RWPE2 (cell line): ENCODE results near the gene AFAP1.

Experiments
- ATAC-seq: fragments of 200-7000 bp; cut with Tn5 transposase; 3 replicates; pipeline ENCODE4 v1.9.1; 2021; ENCODE audit warnings: low read depth
- DNase-seq: peaks from one replicate; pipeline ENCODE4 v3.0.0-alpha.2; 2020; ENCODE audit warnings: low spot score
- H3K27ac ChIP-seq: fragments of 450-650 bp; 2 replicates; pipeline ENCODE4 v1.5.1; 2017; ENCODE audit warnings: mild to moderate bottlenecking; ENCODE audit not compliant: poor library complexity, severe bottlenecking
- H3K27me3 ChIP-seq: fragments of 250-450 bp; sonication (Bioruptor Pico); 2 replicates; pipeline ENCODE4 v1.5.1; 2021; ENCODE audit warnings: mild to moderate bottlenecking, moderate library complexity; ENCODE audit not compliant: insufficient read depth, poor library complexity, severe bottlenecking
- H3K36me3 ChIP-seq: fragments of 250-450 bp; sonication (Bioruptor Pico); 2 replicates; pipeline ENCODE4 v1.5.1; 2020; ENCODE audit warnings: low read depth, mild to moderate bottlenecking, moderate library complexity
- H3K4me1 ChIP-seq: fragments of 250-450 bp; sonication (Bioruptor Pico); 2 replicates; pipeline ENCODE4 v1.5.1; 2021; ENCODE audit warnings: mild to moderate bottlenecking, moderate library complexity; ENCODE audit not compliant: insufficient read depth, poor library complexity, severe bottlenecking
- H3K4me3 ChIP-seq: fragments of 250-450 bp; sonication (Bioruptor Pico); 2 replicates; pipeline ENCODE4 v1.5.1; 2021; ENCODE audit warnings: mild to moderate bottlenecking, moderate library complexity; ENCODE audit not compliant: severe bottlenecking
- H3K9me3 ChIP-seq: fragments of 250-450 bp; sonication (Bioruptor Pico); 2 replicates; pipeline ENCODE4 v1.5.1; 2021; ENCODE audit warnings: mild to moderate bottlenecking, moderate library complexity; ENCODE audit not compliant: severe bottlenecking
- TF ChIP-seq, protein P1 (sequence below): fragments of 450-650 bp; IDR thresholded peaks from one replicate; pipeline ENCODE4 v1.5.1; 2017; ENCODE audit warnings: mild to moderate bottlenecking, moderate library complexity; ENCODE audit not compliant: poor library complexity, severe bottlenecking

Gene AFAP1, protein sequence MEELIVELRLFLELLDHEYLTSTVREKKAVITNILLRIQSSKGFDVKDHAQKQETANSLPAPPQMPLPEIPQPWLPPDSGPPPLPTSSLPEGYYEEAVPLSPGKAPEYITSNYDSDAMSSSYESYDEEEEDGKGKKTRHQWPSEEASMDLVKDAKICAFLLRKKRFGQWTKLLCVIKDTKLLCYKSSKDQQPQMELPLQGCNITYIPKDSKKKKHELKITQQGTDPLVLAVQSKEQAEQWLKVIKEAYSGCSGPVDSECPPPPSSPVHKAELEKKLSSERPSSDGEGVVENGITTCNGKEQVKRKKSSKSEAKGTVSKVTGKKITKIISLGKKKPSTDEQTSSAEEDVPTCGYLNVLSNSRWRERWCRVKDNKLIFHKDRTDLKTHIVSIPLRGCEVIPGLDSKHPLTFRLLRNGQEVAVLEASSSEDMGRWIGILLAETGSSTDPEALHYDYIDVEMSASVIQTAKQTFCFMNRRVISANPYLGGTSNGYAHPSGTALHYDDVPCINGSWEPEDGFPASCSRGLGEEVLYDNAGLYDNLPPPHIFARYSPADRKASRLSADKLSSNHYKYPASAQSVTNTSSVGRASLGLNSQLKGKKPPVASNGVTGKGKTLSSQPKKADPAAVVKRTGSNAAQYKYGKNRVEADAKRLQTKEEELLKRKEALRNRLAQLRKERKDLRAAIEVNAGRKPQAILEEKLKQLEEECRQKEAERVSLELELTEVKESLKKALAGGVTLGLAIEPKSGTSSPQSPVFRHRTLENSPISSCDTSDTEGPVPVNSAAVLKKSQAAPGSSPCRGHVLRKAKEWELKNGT

DNA sequence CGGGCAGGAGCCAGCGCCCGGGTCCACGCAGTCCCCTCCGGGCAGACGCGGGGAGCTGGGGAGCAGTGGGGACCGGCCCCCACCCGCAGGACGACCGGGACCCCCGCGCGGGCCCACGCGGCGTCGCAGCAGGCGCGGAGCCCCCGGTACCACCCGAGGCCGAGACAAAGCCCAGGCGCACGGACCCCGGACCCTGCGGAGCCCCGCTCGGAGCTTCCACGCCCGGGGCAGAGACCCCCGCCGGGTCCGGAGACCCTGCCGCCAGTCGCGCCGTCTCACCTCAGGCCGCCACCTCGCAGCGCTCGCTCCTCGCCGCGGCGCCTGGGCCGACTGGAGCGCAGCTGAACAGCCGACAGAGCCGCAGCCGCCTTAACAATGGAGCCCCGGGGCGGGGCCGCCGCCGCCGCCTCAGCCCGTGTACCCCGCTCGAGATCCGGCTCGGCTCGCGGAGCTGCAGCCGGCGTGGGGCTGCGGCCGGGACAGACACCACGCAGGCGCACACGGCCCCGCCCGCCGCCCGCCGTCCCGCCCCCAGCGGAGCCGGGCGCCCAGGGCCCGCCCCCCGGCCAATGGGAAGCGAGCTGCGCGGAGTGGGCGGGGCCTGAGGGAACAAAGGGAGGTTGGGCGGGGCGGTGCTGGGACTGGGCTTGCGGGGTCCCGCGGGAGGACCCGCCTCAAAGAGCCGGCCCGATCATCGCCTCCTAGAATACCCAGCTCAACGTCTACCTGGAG, at the start of gene AFAP1:
Gene AFAP1 (minus strand): TSS at position 485 of the 732 bp plus-strand sequence. CDS start 67,783 bp downstream, outside the sequence.
- TF ChIP-seq, protein P1, sequence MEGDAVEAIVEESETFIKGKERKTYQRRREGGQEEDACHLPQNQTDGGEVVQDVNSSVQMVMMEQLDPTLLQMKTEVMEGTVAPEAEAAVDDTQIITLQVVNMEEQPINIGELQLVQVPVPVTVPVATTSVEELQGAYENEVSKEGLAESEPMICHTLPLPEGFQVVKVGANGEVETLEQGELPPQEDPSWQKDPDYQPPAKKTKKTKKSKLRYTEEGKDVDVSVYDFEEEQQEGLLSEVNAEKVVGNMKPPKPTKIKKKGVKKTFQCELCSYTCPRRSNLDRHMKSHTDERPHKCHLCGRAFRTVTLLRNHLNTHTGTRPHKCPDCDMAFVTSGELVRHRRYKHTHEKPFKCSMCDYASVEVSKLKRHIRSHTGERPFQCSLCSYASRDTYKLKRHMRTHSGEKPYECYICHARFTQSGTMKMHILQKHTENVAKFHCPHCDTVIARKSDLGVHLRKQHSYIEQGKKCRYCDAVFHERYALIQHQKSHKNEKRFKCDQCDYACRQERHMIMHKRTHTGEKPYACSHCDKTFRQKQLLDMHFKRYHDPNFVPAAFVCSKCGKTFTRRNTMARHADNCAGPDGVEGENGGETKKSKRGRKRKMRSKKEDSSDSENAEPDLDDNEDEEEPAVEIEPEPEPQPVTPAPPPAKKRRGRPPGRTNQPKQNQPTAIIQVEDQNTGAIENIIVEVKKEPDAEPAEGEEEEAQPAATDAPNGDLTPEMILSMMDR = no peak
- Histone ChIP-seq H3K36me3 (no peaks in the 10 kb centered on the region; the same call in 1 of the 2 replicates), H3K4me3 (peak within 1 kb of the TSS; percentile 87), H3K27ac (peak within 1 kb of the TSS; percentile 71), H3K9me3 (no peaks in the 10 kb centered on the region), H3K4me1 (peaks cover 35% of the 10 kb centered on the region), H3K27me3 (no peaks in the 10 kb centered on the region)
- DNase-seq = peak; percentile 84
- ATAC-seq = peak; percentile 85

DNA sequence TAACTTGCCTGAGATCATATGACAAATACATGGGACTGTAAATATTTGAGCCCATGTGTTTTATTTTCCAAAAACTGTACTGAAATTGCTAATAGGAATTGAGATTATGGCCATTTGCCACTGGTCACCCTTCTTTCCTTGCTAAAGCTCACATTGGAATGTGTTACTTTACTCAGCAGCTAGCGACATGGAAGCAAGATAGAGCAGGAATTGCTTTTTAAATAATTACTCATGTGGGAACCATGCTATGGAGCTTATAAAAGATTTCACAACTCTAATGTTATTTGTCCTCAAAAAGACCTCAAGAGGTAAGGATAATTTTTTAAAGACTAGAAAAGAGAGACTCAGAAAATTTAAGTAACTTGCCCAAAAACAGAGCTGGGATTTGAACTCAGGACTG, 48.8 kb upstream of the AFAP1 start:
- no peaks in the 10 kb centered on the region for H3K36me3 ChIP-seq
- peaks cover 5% of the 10 kb centered on the region for H3K9me3 ChIP-seq
- no peak overlapping the region for H3K4me3 ChIP-seq
- DNase-seq (no peak), ATAC-seq (peak; percentile 61)
- H3K27me3 ChIP-seq = no peaks in the 10 kb centered on the region
- H3K27ac ChIP-seq = peak overlapping the region; percentile 40
- TF ChIP-seq, protein P1 = no peak
- peaks cover 11% of the 10 kb centered on the region for H3K4me1 ChIP-seq

DNA sequence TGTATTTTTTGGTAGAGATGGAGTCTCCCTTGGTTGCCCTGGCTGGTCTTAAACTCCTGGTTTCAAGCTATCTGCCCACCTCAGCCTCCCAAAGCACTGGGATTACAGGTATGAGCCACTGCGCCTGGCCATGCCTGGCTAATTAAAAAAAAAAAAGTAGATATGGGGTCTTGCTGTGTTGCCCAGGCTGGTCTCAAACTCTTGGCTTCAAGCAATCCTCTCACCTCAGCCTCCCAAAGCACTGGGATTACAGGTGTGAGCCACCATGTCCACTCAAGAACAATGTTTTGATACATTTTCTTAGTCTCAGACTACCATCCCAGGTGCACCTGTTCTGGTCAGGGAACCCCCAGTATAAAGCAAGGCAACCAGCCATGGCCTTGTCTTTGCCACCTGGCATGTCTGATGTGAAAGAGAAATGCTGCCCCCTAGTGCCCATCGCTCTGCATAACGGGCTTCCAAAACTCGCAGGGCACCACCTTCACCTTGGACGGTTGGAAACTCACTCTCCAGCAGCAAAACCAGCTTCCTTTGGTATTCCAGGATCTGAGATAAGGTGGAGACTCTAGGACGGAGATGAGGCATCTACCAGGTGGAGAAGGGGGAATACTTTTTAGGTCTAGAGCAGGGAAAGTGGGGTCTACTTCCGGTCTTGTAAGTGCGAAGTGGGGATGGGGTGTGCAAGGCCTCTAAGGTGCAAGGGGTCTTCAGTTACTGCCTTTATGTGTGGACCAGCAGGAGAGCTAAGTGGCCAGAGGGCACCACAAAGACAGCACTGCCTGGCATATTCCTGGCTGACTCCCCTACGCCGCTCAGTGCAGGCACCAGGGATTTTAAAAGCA, 47.7 kb upstream of the AFAP1 start:
- peaks cover 11% of the 10 kb centered on the region for H3K4me1 ChIP-seq
- H3K27ac ChIP-seq = peak overlapping the region; percentile 40
- no peaks in the 10 kb centered on the region for H3K27me3 ChIP-seq
- peaks cover 5% of the 10 kb centered on the region for H3K9me3 ChIP-seq
- H3K4me3 ChIP-seq = no peak overlapping the region
- DNase-seq = no peak
- TF ChIP-seq, protein P1 = peak; percentile 91
- no peaks in the 10 kb centered on the region for H3K36me3 ChIP-seq
- ATAC-seq = peak; percentile 79

DNA sequence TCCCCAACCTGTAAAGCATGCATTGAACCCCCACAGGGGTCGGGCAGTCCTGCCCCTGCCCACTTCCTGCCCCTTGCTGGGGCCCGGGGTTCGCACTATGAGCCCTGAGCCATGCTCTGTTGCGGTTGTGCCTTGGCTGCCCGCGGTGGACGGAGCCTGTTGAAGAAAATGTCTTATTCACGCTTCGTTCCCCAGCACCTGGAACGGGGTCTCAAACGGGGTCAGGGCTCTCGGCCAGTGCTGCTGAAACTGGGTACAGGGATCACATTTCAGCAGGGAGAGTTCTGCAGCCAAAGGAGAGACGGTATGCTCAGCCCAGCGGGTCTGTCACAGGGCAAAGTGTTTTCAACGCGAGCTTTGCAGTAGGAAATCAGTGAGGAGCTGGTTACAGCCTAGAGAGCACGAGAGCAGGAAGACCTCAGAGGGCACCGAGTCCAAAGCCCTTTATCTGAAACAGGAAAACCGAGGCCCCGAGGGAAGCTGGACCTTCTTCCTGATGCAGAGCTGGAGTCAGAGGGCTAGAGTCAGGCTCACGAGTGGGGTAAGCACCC, 46.3 kb upstream of the AFAP1 start:
- Histone ChIP-seq H3K36me3 (no peaks in the 10 kb centered on the region), H3K4me1 (peaks cover 11% of the 10 kb centered on the region), H3K4me3 (no peak overlapping the region), H3K9me3 (peaks cover 5% of the 10 kb centered on the region), H3K27me3 (no peaks in the 10 kb centered on the region), H3K27ac (no peak overlapping the region)
- TF ChIP-seq, protein P1 = no peak
- ATAC-seq = no peak
- no peak for DNase-seq
